Breast epithelium (tissue), 3 donors: ENCODE results near the gene MICAL2.

Experiments
- CTCF ChIP-seq, 3 donors: fragments of 450-650 bp; IDR thresholded peaks; one replicate each; pipeline ENCODE4 v1.5.1; 2016 to 2017; ENCODE audit warnings: antibody characterized with exemption in 3 of 3, mild to moderate bottlenecking in 3 of 3, moderate library complexity in 3 of 3
- POLR2A ChIP-seq: fragments of 450-650 bp; IDR thresholded peaks from one replicate; pipeline ENCODE4 v1.6.1; 2016; ENCODE audit warnings: antibody characterized with exemption, mild to moderate bottlenecking, moderate library complexity

- TF ChIP-seq CTCF (IDR thresholded peaks at IDR 0.05), result no peak
- TF ChIP-seq POLR2A, result no peak
These were observed 41.9 kb downstream of the MICAL2 start for GRCh38 chr11:12152321-12152720.
